Neural progenitor cell (in vitro differentiated cells): Measurements from ENCODE around the gene ATP6V1B1. TPM values are rescaled to one million over a fixed set of nuclear protein-coding genes. Genes with fewer than 3 reads are reported as not detected.

Experiments used
- DNase-seq: peaks from one replicate; pipeline ENCODE4 v3.0.0-alpha.2; 2016; ENCODE audit warnings: low spot score
- H2AFZ ChIP-seq: fragments of 200-600 bp; sonication (generic); replicated peaks from 2 replicates; pipeline ENCODE4 v1.6.1; 2016; ENCODE audit warnings: antibody characterized with exemption
- H3F3A ChIP-seq: fragments of 200-600 bp; sonication (generic); 2 replicates; pipeline ENCODE4 v1.6.1; 2016; ENCODE audit warnings: antibody characterized with exemption, low read depth
- H3K27ac ChIP-seq: fragments of 200-600 bp; sonication (generic); 2 replicates; pipeline ENCODE4 v1.5.1; 2016; ENCODE audit warnings: mild to moderate bottlenecking
- H3K27me3 ChIP-seq: fragments of 200-600 bp; sonication (generic); 2 replicates; pipeline ENCODE4 v1.6.1; 2016; ENCODE audit warnings: mild to moderate bottlenecking, moderate library complexity
- H3K36me3 ChIP-seq: fragments of 200-600 bp; sonication (generic); 2 replicates; pipeline ENCODE4 v1.5.1; 2016
- H3K4me1 ChIP-seq: fragments of 200-600 bp; sonication (generic); 2 replicates; pipeline ENCODE4 v1.6.1; 2016; ENCODE audit warnings: mixed run types
- H3K4me2 ChIP-seq: fragments of 200-600 bp; sonication (generic); 2 replicates; pipeline ENCODE4 v1.6.1; 2016
- H3K4me3 ChIP-seq: fragments of 200-600 bp; sonication (generic); 2 replicates; pipeline ENCODE4 v1.5.1; 2016
- H3K79me2 ChIP-seq: fragments of 200-600 bp; sonication (generic); 2 replicates; pipeline ENCODE4 v1.6.1; 2016; ENCODE audit warnings: low read depth
- H3K9ac ChIP-seq: fragments of 200-600 bp; sonication (generic); 2 replicates; pipeline ENCODE4 v1.6.1; 2016
- H3K9me3 ChIP-seq: fragments of 200-600 bp; sonication (generic); 2 replicates; pipeline ENCODE4 v1.5.1; 2016; ENCODE audit warnings: low read depth
- H4K20me1 ChIP-seq: fragments of 200-600 bp; sonication (generic); 2 replicates; pipeline ENCODE4 v1.6.1; 2016; ENCODE audit warnings: low read depth
- H3K27ac Mint-ChIP-seq: 3 replicates; pipeline ENCODE4 v1.8.0; 2021; ENCODE audit warnings: mixed read lengths
- H3K27me3 Mint-ChIP-seq: 2 replicates; pipeline ENCODE4 v1.8.0; 2022; ENCODE audit warnings: low read depth, mild to moderate bottlenecking, inconsistent platforms, moderate library complexity, mixed read lengths; ENCODE audit not compliant: insufficient read depth
- H3K36me3 Mint-ChIP-seq: 3 replicates; pipeline ENCODE4 v1.8.0; 2021; ENCODE audit warnings: mixed read lengths
- H3K4me1 Mint-ChIP-seq: 3 replicates; pipeline ENCODE4 v1.8.0; 2021; ENCODE audit warnings: mixed read lengths
- H3K4me3 Mint-ChIP-seq: 3 replicates; pipeline ENCODE4 v1.8.0; 2021; ENCODE audit warnings: mild to moderate bottlenecking, moderate library complexity, mixed read lengths
- H3K9me3 Mint-ChIP-seq: 3 replicates; pipeline ENCODE4 v1.8.0; 2020; ENCODE audit warnings: mixed read lengths
- EZH2 ChIP-seq: fragments of 200-600 bp; sonication (generic); IDR thresholded peaks from 2 replicates; pipeline ENCODE4 v1.6.1; 2017; ENCODE audit warnings: antibody characterized with exemption, mild to moderate bottlenecking, moderate library complexity
- EZH2phosphoT487 ChIP-seq: fragments of 200-600 bp; sonication (generic); IDR thresholded peaks from 2 replicates; pipeline ENCODE4 v1.6.1; 2017; ENCODE audit warnings: antibody characterized with exemption
- total RNA-seq: library from RNA; depleted of rRNA; stranded (reverse); fragments of >200 nt; gene quantifications from 2 replicates; pipeline ENCODE4 v1.2.3, GENCODE V29; 2015; ENCODE audit warnings: low replicate concordance
- TF ChIP-seq, protein P1 (sequence below): fragments of 200-600 bp; sonication (generic); IDR thresholded peaks from 2 replicates; pipeline ENCODE4 v1.5.1; 2017; ENCODE audit warnings: antibody characterized with exemption, mild to moderate bottlenecking

The ATP6V1B1 gene
- total RNA-seq, 1 donor from 2014 or later: 1.1 TPM

GRCh38 chr2:70959851-70960832, 24.4 kb downstream of the ATP6V1B1 start:
- peak; percentile 41 for DNase-seq
- Histone ChIP-seq H4K20me1 (no peaks in the 10 kb centered on the region), H3K36me3 (no peaks in the 10 kb centered on the region), H3K27ac (no peak overlapping the region), H3K27me3 (peaks cover 93% of the 10 kb centered on the region), H3K4me2 (no peak overlapping the region), H3F3A (no peaks in the 10 kb centered on the region), H3K4me1 (peaks cover 2% of the 10 kb centered on the region), H3K9ac (no peak overlapping the region), H3K9me3 (no peaks in the 10 kb centered on the region), H2AFZ (no peak overlapping the region), H3K79me2 (no peaks in the 10 kb centered on the region), H3K4me3 (no peak overlapping the region)
- Mint-ChIP-seq H3K36me3 (no peaks in the 10 kb centered on the region), H3K27me3 (peaks cover 33% of the 10 kb centered on the region), H3K4me1 (peaks cover 6% of the 10 kb centered on the region), H3K9me3 (no peaks in the 10 kb centered on the region), H3K4me3 (no peak overlapping the region), H3K27ac (no peak overlapping the region)
- TF ChIP-seq, protein P1, sequence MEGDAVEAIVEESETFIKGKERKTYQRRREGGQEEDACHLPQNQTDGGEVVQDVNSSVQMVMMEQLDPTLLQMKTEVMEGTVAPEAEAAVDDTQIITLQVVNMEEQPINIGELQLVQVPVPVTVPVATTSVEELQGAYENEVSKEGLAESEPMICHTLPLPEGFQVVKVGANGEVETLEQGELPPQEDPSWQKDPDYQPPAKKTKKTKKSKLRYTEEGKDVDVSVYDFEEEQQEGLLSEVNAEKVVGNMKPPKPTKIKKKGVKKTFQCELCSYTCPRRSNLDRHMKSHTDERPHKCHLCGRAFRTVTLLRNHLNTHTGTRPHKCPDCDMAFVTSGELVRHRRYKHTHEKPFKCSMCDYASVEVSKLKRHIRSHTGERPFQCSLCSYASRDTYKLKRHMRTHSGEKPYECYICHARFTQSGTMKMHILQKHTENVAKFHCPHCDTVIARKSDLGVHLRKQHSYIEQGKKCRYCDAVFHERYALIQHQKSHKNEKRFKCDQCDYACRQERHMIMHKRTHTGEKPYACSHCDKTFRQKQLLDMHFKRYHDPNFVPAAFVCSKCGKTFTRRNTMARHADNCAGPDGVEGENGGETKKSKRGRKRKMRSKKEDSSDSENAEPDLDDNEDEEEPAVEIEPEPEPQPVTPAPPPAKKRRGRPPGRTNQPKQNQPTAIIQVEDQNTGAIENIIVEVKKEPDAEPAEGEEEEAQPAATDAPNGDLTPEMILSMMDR: peak; percentile 47
- no peak for TF ChIP-seq EZH2phosphoT487

DNA sequence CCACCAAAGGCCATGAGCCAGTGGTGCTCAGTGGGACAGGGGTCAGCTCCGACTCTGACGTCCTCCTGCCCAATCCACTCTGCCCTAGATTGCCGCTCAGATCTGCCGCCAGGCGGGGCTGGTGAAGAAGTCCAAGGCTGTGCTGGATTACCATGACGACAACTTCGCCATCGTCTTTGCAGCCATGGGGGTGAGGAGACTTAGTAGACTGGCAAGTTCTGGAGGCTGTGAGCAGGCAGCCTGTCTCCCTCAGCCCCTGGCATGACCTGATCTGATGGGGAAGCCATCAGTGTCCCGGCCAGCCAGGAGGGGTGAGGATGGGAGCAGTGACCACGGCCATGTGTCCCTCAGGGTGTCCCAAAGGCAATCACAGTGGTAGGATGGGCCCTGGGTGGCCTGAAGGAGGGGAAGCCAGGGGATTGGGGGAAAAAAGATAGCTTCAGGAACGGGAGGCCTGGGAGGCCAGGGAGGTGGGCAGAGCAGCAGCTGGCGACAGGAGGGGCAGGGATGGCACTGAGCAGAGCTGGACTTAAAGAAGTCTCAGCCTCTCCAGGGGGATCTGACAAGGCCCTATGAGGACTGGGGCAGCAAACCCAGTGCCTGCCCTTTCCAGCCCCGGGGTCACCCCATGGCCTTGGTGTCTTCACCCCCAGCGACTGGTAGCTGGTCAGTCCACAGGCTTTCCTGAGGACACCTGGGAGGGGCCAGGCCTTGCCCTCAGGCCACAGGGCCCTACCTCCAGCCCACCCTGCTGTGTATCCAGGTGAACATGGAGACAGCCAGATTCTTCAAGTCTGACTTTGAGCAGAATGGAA, 25.3 kb downstream of the ATP6V1B1 start:
- no peak for TF ChIP-seq EZH2
- no peak for TF ChIP-seq EZH2phosphoT487
- TF ChIP-seq, protein P1: no peak
- Mint-ChIP-seq H3K9me3 (no peaks in the 10 kb centered on the region), H3K4me1 (peaks cover 8% of the 10 kb centered on the region), H3K4me3 (no peak overlapping the region), H3K27me3 (peaks cover 36% of the 10 kb centered on the region), H3K27ac (no peak overlapping the region), H3K36me3 (no peaks in the 10 kb centered on the region)
- Histone ChIP-seq H2AFZ (no peak overlapping the region), H3K9ac (no peak overlapping the region), H3F3A (no peaks in the 10 kb centered on the region), H3K27ac (no peak overlapping the region), H3K36me3 (no peaks in the 10 kb centered on the region), H4K20me1 (no peaks in the 10 kb centered on the region), H3K27me3 (peaks cover 93% of the 10 kb centered on the region), H3K9me3 (no peaks in the 10 kb centered on the region), H3K79me2 (no peaks in the 10 kb centered on the region), H3K4me2 (no peak overlapping the region), H3K4me3 (no peak overlapping the region), H3K4me1 (peaks cover 3% of the 10 kb centered on the region)
- no peak for DNase-seq

DNA sequence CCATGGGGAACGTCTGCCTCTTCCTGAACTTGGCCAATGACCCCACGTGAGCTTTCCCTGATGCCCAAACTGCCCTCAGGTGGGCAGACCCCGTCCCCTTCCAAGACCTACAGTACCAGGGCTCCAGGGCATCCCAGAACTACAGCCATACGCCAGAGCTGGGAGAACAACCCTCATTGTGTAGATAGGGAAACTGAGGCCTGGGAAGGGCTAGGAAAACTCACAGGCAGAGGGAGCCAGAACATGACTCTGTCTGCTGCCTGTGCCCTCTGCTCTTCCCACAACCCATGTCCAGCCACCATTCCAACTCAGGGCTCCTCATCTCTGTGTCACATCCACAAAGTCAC, 25.9 kb downstream of the ATP6V1B1 start:
- Mint-ChIP-seq H3K9me3 (no peaks in the 10 kb centered on the region), H3K27me3 (peaks cover 38% of the 10 kb centered on the region), H3K36me3 (no peaks in the 10 kb centered on the region), H3K27ac (no peak overlapping the region), H3K4me3 (no peak overlapping the region), H3K4me1 (peaks cover 8% of the 10 kb centered on the region)
- DNase-seq: no peak
- no peak overlapping the region for H3K9ac ChIP-seq
- H3K9me3 ChIP-seq: no peaks in the 10 kb centered on the region
- H3K36me3 ChIP-seq: no peaks in the 10 kb centered on the region
- H3K27me3 ChIP-seq: peaks cover 93% of the 10 kb centered on the region
- H3K79me2 ChIP-seq: no peaks in the 10 kb centered on the region
- peaks cover 3% of the 10 kb centered on the region for H3K4me1 ChIP-seq
- no peak overlapping the region for H3K4me3 ChIP-seq
- H3K4me2 ChIP-seq: no peak overlapping the region
- no peak overlapping the region for H3K27ac ChIP-seq
- no peak overlapping the region for H2AFZ ChIP-seq
- H4K20me1 ChIP-seq: no peaks in the 10 kb centered on the region
- TF ChIP-seq, protein P1: no peak
- TF ChIP-seq EZH2: no peak
- TF ChIP-seq EZH2phosphoT487: no peak
- no peaks in the 10 kb centered on the region for H3F3A ChIP-seq
